GM19463 (cell line): ENCODE measurements around the gene LDB3.
A peak's percentile ranks its signal among the peaks of the same experiment; 100 is the strongest.

Experiments
- ATAC-seq: cut with Tn5 transposase; IDR thresholded peaks from one replicate; pipeline ENCODE4 v1.9.1; 2021; ENCODE audit warnings: mild to moderate bottlenecking, moderate library complexity; ENCODE audit not compliant: unreplicated experiment

LDB3 gene

GRCh38 chr10:86684331-86685097 is 16.2 kb downstream of the LDB3 start:
- no peak for ATAC-seq

- ATAC-seq, result no peak
Measured at GRCh38 chr10:86685416-86685815, 17.1 kb downstream of the LDB3 start.

GRCh38 chr10:86685893-86686632 is 17.8 kb downstream of the LDB3 start:
- no peak for ATAC-seq

GRCh38 chr10:86686972-86687371 is 18.7 kb downstream of the LDB3 start:
- no peak for ATAC-seq

- no peak for ATAC-seq
Measured at GRCh38 chr10:86687750-86688149, 19.4 kb downstream of the LDB3 start.

- peak; percentile 84 for ATAC-seq
Measured at GRCh38 chr10:86688398-86688921, 20.1 kb downstream of the LDB3 start.

GRCh38 chr10:86689146-86689545 is 20.8 kb downstream of the LDB3 start:
- no peak for ATAC-seq

- ATAC-seq, result no peak
Measured at GRCh38 chr10:86690231-86690630, 21.9 kb downstream of the LDB3 start.

GRCh38 chr10:86690657-86691084 is 22.4 kb downstream of the LDB3 start:
- no peak for ATAC-seq

- no peak for ATAC-seq
Measured at GRCh38 chr10:86691333-86692022, 23.2 kb downstream of the LDB3 start.

GRCh38 chr10:86692023-86692514 is 23.8 kb downstream of the LDB3 start:
- no peak for ATAC-seq

GRCh38 chr10:86692664-86693063 is 24.4 kb downstream of the LDB3 start:
- ATAC-seq, result no peak

- no peak for ATAC-seq
Measured at GRCh38 chr10:86693275-86693674, 25.0 kb downstream of the LDB3 start.

GRCh38 chr10:86693721-86694369 is 25.5 kb downstream of the LDB3 start:
- no peak for ATAC-seq

GRCh38 chr10:86698207-86698940 is 30.1 kb downstream of the LDB3 start:
- ATAC-seq, result no peak

GRCh38 chr10:86699125-86699524 is 30.8 kb downstream of the LDB3 start:
- no peak for ATAC-seq

- ATAC-seq, result no peak
Measured at GRCh38 chr10:86699541-86699940, 31.2 kb downstream of the LDB3 start.

- ATAC-seq, result no peak
Measured at GRCh38 chr10:86699991-86700840, 31.9 kb downstream of the LDB3 start.
